HG03520 (cell line): ENCODE measurements around the gene AOAH.
"Not testable (repeated sequence)": the region's sequence is repeated elsewhere in the genome, so short reads cannot be mapped to it uniquely, and the experiment has no call there.

Source experiments
- ATAC-seq: cut with Tn5 transposase; IDR thresholded peaks from one replicate; pipeline ENCODE4 v1.9.1; 2021; ENCODE audit warnings: mild to moderate bottlenecking, moderate library complexity; ENCODE audit not compliant: unreplicated experiment

The AOAH gene

DNA sequence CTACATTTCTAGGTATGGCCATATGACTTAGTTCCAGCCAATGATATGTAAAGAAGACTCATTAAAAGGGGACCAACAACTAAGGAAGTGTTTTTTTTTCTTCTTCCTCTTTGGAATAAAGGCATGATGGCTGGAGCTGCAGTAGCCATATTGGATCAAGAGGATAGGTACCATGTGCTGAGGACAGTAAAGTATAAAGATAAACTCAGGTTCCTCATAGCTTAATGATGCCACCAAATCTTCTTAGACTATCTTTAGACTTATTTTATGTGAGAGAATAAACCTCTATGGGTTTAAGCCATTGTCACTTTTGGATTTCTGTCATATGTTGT lies 249.3 kb downstream of the AOAH start:
- no peak for ATAC-seq

DNA sequence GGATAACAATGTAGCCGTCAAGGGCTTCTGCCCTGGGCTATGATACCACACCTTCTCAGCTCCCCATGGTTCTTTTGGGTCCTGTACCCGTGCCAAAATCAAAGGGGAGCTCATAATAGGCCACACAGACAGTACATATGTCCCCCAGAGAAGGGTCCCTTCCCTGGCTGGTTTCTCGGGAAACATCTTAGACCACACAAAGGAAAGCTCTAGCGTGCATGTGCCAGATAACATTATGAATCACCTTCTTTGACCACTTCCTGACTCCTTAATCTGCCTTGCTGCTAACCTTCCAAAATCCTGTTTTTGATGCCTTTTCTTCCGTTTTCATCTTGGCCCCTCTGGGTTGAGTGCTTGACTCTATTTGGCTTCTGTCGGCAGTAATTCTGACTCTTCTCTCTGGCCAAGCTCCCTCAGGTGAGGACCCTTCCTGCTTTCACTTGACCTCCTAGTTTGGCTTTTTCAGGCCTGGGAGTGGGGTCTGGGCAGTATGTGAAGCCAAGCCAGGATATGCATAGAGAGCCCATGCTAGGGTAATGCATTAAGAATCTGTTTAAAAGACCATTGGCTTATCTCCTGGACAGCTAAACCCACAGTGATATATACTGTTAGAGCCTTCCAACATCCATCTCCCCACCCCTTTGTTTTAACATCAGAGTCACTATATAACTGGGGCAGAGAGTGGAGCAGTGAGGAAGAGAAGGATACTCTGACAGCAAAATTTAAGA lies 249.8 kb downstream of the AOAH start:
- no peak for ATAC-seq

DNA sequence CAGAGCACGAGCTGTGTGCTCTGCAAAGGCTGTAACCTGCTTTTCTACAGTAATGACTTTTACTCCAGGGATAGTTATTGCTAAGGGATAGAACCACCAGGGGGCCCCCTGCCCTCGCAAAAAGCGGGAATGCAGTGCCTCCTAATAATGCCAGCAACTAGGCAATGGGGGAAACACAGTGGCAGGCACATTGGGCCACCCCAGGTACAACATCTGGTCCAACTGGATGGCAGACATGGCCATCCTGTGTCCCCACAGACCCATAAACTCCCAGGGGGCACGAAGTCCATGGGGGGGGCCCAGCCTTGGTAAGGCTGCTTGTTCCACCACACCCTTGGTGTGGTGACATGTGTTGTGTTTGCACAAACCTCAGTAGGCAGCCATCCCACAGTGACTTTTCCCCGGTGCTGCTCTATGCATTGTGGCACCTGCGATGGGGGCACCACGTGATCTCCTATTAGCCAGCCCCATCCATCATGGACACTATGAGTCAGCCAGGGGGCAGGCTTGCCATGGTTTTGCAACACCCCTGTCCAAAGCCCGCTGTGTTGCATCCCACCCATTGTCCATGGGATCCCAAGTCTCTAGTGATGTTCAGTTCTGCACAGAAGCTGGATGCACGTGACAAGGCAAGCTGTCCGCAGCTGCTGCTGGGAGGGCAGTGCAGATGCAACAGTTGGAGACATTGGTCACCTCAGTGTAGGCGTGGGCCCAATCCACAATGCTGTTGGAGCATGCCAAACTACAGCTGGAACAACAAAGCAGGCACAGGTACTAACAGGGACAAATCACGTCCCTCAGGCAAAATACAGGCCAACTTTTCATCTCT lies 250.6 kb downstream of the AOAH start:
- no peak for ATAC-seq

DNA sequence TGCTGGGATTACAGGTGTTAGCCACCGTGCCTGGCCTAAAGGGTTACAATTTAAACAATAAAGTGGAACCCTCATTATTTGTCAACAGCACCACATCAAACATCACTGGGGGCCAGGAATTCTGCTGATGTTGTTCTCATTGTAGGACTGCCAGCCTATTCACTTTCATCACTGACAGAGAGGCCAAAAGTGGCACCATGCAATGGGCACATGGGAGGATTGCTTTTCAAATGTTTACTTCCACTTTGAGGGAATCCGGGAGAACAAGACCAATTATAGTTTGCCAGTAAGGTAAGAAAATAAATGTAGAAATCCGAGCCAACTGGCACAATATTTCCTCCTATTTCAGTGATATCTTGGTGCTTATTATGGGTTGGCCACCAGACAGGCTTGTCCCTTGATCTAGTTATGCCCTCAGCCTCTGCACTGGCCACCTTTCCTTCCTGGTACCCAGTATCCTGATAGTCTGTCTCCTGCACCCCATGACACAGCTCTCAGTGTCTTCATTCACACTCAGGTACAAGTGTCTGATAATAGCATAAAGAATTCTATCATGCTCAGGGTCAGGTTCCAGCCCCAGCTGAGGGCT lies 252.1 kb downstream of the AOAH start:
- ATAC-seq = no peak

DNA sequence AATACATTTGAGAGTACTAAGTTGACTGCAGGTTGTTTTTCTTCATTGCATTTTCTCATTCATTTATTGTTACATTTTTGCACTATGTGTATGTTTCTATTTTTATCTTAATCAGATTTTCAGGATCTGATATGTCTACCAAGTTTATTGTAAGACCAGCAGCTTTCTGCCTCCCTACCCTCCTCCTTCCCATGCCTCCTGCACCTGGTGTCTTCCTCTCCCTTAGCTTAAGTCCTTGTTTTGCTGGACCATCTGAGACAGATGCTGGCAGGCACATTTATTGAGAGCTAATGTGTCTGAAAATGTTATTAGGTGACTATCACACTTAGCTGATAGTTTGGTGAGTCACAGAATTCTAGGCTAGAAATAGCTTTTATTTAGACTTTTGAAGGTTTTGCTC lies 255.1 kb downstream of the AOAH start:
- no peak for ATAC-seq

DNA sequence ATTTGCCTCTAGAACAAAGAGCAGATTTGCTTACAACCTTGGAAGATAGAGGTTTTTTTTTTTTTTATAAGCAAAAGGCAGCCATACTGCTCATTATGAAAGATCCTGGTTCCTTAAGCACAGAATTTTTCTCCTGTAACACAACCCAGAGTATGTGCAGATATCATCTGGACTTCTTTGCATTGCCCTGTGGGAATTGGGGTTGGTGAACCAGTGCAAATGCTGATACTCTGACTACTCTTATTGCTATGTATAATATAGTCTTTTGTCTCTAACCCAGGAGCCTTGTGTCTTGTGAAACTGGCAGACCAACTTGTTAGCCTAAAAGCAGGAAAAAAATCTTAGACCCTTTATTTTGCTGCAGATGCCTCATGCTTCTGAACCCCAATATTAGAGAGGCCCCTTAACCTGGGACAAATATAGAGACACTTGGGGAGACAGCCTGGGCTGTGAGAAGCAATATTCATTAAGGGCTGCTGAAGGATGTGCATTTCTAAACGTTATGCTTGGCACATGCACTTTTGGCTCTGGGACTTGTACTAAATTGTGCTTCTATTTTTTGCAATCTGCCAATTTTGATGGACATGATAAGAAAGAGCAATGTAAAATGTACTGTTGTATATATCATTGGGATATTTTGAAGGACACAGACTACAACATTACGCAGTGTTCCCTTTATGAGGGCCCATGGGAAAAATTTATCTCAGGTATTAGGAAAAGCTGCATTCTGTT lies 255.8 kb downstream of the AOAH start:
- no peak for ATAC-seq

DNA sequence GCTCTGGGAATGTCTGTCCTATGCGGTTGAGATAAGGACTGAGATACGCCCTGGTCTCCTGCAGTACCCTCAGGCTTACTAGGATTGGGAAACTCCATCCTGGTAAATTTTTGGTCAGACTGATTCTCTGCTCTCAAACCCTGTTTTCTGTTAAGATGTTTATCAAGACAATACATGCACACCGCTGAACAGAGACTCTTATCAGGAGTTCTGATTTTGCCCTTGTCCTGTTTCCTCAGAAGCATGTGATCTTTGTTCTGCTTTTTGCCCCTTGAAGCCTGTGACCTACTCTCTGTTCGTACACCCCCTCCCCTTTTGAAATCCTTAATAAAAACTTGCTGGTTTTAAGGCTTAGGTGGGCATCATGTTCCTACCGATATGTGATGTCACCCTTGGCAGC lies 258.3 kb downstream of the AOAH start:
- not testable (repeated sequence) for ATAC-seq

DNA sequence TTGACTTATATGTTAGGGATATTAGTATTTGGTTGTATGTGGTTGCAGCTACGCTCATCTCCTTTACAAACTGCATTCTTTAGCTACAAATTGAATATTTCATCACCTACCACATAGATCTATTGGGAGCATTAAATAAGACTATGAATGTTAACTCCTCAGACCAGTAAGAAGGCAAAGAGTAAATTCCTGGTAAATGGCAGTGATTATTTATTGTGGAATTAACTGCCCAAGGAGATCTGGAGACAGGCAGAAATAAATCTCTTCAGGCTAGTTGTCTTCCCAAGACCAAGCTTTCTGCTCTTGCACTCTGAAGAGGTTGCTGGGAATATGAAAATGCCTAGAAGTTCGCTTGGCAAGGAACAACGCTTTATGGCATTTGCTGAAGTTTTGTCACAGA lies 260.0 kb downstream of the AOAH start:
- no peak for ATAC-seq
